Psoas muscle (tissue), 8 donors: ENCODE data around the gene B3GNT8. TPM values are rescaled to one million over a fixed set of nuclear protein-coding genes. Genes with fewer than 3 reads are reported as not detected.
"Not testable (repeated sequence)": the region's sequence is repeated elsewhere in the genome, so short reads cannot be mapped to it uniquely, and the experiment has no call there.

Source experiments
- ATAC-seq, 4 donors: fragments of 200-7000 bp; cut with Tn5 transposase; one replicate each; pipeline ENCODE4 v1.9.1; 2020; ENCODE audit warnings: moderate library complexity in 3 of 4, mild to moderate bottlenecking in 2 of 4
- DNase-seq, 2 donors: peaks; one replicate each; pipeline ENCODE4 v3.0.0-alpha.2; 2020
- H3K27ac ChIP-seq: fragments of 200-600 bp; one replicate; pipeline ENCODE4 v1.8.0; 2022
- H3K27me3 ChIP-seq, 3 donors: fragments of 200-600 bp in 1 of 3; one replicate each; pipeline versions ENCODE4 v1.6.1 to v1.8.0; 2013 to 2022; ENCODE audit warnings: low read length in 2 of 3, mild to moderate bottlenecking in 2 of 3, moderate library complexity in 1 of 3; ENCODE audit not compliant: insufficient read depth in 3 of 3
- H3K36me3 ChIP-seq, 2 donors: fragments of 200-600 bp in 1 of 2; one replicate each; pipeline versions ENCODE4 v1.6.1 to v1.8.0; 2013 to 2022; ENCODE audit warnings: low read depth in 1 of 2, mild to moderate bottlenecking in 1 of 2, moderate library complexity in 1 of 2; ENCODE audit not compliant: insufficient read depth in 1 of 2
- H3K4me1 ChIP-seq: fragments of 200-600 bp; one replicate; pipeline ENCODE4 v1.8.0; 2022
- H3K4me3 ChIP-seq: fragments of 200-600 bp; one replicate; pipeline ENCODE4 v1.8.0; 2022; ENCODE audit warnings: mild to moderate bottlenecking
- H3K9me3 ChIP-seq: fragments of 200-600 bp; one replicate; pipeline ENCODE4 v1.8.0; 2022
- WGBS, 3 donors: extraction: QIAGEN DNeasy Blood & Tissue Kit; methylation state at CpG; one replicate each; pipeline versions ENCODE4 v1.1.6 to v1.1.7; 2013; 5-methylcytosine and 5-hydroxymethylcytosine counted together
- intact Hi-C, 2 donors: fragments of 100-400 bp; cut with DNase I; formaldehyde crosslinking; loops; one replicate each; pipeline versions ENCODE4 v1.11.0 to v1.14.2; 2022
- polyA plus RNA-seq, 3 donors: library from polyadenylated mRNA; stranded (reverse); fragments of 200-250 nt; gene quantifications; one replicate each; pipeline ENCODE4 v1.2.3, GENCODE V29; 2013
- total RNA-seq, 4 donors: library from RNA; stranded (reverse); fragmentation: NEBNext Ultra II Directional in 2 of 4; extraction: Animal tissue kit (Norgen Biotek cat#: 25700) in 2 of 4; gene quantifications; one replicate each; pipeline versions ENCODE4 v1.2.1 to v1.2.4, GENCODE V29; 2021 to 2023
- TF ChIP-seq, protein P1 (sequence below): fragments of 200-600 bp; IDR thresholded peaks from one replicate; pipeline ENCODE4 v1.8.0; 2022; ENCODE audit warnings: antibody characterized with exemption
- donor health status: healthy with polysubstance abuse.
- donor health status: DM: no; HTN: no; CAD: no; lungs with moderate emphysema.
- donor health status: Bipolar disorder and iron deficiency.
- donor health status: healthy.
- donor health status: DM: yes; HTN: yes; CAD: no.
- donor health status: DM: no; HTN: no; CAD: no.
- donor health status: DM: no; HTN: no; CAD: no.
- donor health status: DM: yes; HTN: yes; CAD: no.

Gene B3GNT8
- total and polyA plus RNA-seq, 7 donors, result 0.55 to 1.9 (median 0.96) TPM

GRCh38 chr19:41437944-41438574 is 10.9 kb upstream of the B3GNT8 start:
- intact Hi-C loops, result loop anchor here (5.0 to 10.0 kb wide), 3 partner anchors 41 to 233 kb away; partner anchors contain the start of genes BCKDHA (in 1 of the 2) and EXOSC5 (in 1 of the 2)
- H3K4me1 ChIP-seq, result peaks cover 9% of the 10 kb centered on the region
- 87 to 90% (median 88%) methylated on average over 5 to 7 of the region's 7 CpGs for WGBS, 3 donors
- DNase-seq, result no peak
- H3K9me3 ChIP-seq, result no peaks in the 10 kb centered on the region
- ATAC-seq, result no peak
- H3K27me3 ChIP-seq, result no peaks in the 10 kb centered on the region
- H3K36me3 ChIP-seq, result peaks cover 8 to 50% of the 10 kb centered on the region in 2 donors
- H3K4me3 ChIP-seq, result no peak overlapping the region
- TF ChIP-seq, protein P1, sequence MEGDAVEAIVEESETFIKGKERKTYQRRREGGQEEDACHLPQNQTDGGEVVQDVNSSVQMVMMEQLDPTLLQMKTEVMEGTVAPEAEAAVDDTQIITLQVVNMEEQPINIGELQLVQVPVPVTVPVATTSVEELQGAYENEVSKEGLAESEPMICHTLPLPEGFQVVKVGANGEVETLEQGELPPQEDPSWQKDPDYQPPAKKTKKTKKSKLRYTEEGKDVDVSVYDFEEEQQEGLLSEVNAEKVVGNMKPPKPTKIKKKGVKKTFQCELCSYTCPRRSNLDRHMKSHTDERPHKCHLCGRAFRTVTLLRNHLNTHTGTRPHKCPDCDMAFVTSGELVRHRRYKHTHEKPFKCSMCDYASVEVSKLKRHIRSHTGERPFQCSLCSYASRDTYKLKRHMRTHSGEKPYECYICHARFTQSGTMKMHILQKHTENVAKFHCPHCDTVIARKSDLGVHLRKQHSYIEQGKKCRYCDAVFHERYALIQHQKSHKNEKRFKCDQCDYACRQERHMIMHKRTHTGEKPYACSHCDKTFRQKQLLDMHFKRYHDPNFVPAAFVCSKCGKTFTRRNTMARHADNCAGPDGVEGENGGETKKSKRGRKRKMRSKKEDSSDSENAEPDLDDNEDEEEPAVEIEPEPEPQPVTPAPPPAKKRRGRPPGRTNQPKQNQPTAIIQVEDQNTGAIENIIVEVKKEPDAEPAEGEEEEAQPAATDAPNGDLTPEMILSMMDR, result no peak
- H3K27ac ChIP-seq, result no peak overlapping the region

DNA sequence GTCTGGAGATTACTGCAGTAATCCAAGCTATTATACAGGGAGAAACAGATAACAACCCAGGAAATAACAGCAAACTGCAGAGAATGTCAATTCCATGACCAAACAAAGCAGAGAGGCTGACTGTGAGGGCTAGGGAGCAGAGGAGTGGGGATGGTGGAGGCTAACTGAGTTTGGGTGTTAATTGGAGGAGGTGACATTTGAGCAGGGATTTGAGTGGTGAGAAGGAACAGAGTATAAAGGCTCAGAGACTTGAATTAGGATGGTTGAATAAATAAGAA is 9.4 kb upstream of the B3GNT8 start:
- H3K4me3 ChIP-seq, result no peak overlapping the region
- H3K27ac ChIP-seq, result no peak overlapping the region
- H3K27me3 ChIP-seq, result no peaks in the 10 kb centered on the region
- no peaks in the 10 kb centered on the region for H3K9me3 ChIP-seq
- intact Hi-C loops, result loop anchor here (5.0 to 10.0 kb wide), 3 partner anchors 39 to 232 kb away; partner anchors contain the start of genes BCKDHA (in 1 of the 2) and EXOSC5 (in 1 of the 2)
- H3K4me1 ChIP-seq, result peaks cover 15% of the 10 kb centered on the region
- DNase-seq (no peak), ATAC-seq (no peak)
- TF ChIP-seq, protein P1, result no peak
- peaks cover 10 to 59% of the 10 kb centered on the region in 2 donors for H3K36me3 ChIP-seq

GRCh38 chr19:41435936-41436673 is 8.9 kb upstream of the B3GNT8 start:
- H3K27me3 ChIP-seq, result no peaks in the 10 kb centered on the region
- peaks cover 10 to 59% of the 10 kb centered on the region in 2 donors for H3K36me3 ChIP-seq
- DNase-seq (no peak), ATAC-seq (no peak)
- H3K4me1 ChIP-seq, result peaks cover 20% of the 10 kb centered on the region
- WGBS, 3 donors, result 93 to 96% (median 93%) methylated on average over 19 of the region's 19 CpGs
- no peak overlapping the region for H3K4me3 ChIP-seq
- intact Hi-C loops, result loop anchor here (5.0 to 10.0 kb wide), 3 partner anchors 39 to 231 kb away; partner anchors contain the start of genes BCKDHA (in 1 of the 2) and EXOSC5 (in 1 of the 2)
- TF ChIP-seq, protein P1, result no peak
- no peak overlapping the region for H3K27ac ChIP-seq
- no peaks in the 10 kb centered on the region for H3K9me3 ChIP-seq

- not testable (repeated sequence) for H3K4me3 ChIP-seq, H3K27me3 ChIP-seq, H3K27ac ChIP-seq, DNase-seq, ATAC-seq, H3K9me3 ChIP-seq
- peaks cover 10 to 61% of the 10 kb centered on the region in 2 donors for H3K36me3 ChIP-seq
- H3K4me1 ChIP-seq, result peaks cover 26% of the 10 kb centered on the region
- 90 to 93% (median 93%) methylated on average over 11 of the region's 11 CpGs for WGBS, 3 donors
- intact Hi-C loops, result loop anchor here (5.0 to 10.0 kb wide), 3 partner anchors 38 to 231 kb away; partner anchors contain the start of genes BCKDHA (in 1 of the 2) and EXOSC5 (in 1 of the 2)
Observed at GRCh38 chr19:41435376-41435775, 8.2 kb upstream of the B3GNT8 start.

DNA sequence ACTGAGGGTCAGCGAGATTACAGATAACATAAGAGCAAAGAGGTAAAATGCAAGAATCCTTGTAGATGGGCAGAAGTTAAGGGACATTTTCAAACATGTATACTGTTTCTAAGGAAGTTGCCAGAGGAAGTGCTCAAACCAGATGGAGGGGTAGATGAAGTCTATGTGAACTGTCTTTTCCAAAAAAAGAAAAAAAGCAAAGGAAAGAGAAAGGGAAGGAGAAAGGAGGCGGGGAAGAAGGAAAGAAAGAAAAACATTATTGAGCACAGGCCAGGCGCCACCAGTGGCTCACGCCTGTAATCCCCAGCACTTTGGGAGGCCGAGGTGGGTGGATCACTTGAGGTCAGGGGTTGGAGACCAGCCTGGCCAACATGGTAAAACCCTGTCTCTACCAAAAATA is 7.3 kb upstream of the B3GNT8 start:
- TF ChIP-seq, protein P1, result no peak
- no peak for ATAC-seq
- H3K36me3 ChIP-seq, result peaks cover 10 to 68% of the 10 kb centered on the region in 2 donors
- DNase-seq, result no peak
- no peaks in the 10 kb centered on the region for H3K27me3 ChIP-seq
- H3K4me3 ChIP-seq, result no peak overlapping the region
- intact Hi-C loops, result loop anchor here in 1 of 2 donors (10.0 kb wide), 1 partner anchor 230 kb away; no protein-coding TSS in a partner anchor
- H3K9me3 ChIP-seq, result no peaks in the 10 kb centered on the region
- no peak overlapping the region for H3K27ac ChIP-seq
- WGBS, 3 donors, result 75 to 80% (median 78%) methylated on average over 5 of the region's 5 CpGs
- H3K4me1 ChIP-seq, result peaks cover 26% of the 10 kb centered on the region
